ENCODE measurements around the gene NCKAP5. TPM values are rescaled to one million over a fixed set of nuclear protein-coding genes. Genes with fewer than 3 reads are reported as not detected.

Gene NCKAP5
- total RNA-seq, 1 experiment from 2014 or later = not detected

DNA sequence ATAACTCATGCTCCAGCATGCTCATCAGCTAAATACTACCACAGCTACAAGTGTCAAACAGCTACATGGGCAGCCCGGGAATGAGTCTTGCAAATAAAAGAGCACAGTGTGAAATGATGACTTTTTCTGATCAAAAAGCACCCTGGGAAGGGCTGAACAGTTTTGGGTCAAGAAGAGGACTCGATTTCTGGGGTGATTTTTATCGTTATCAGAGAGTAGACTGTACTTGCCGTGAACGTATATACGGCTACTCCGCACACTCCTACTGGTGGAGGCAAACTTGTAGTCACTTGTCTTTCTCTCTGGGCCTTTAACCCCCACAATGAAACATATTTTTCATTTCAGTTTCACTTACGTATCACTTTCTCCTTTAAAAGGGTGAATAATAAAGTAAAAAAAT is 54.4 kb downstream of the NCKAP5 start:
- no peaks in the 10 kb centered on the region for H4K20me1 ChIP-seq (ENCODE audit: insufficient read depth)
- H3K36me3 ChIP-seq (ENCODE audit: low read depth) = no peaks in the 10 kb centered on the region
- no peaks in the 10 kb centered on the region for H3K9me3 ChIP-seq (ENCODE audit: insufficient read depth, low read depth)
- DNase-seq = no peak
- H3F3A ChIP-seq (ENCODE audit: insufficient read depth, low read depth) = no peaks in the 10 kb centered on the region
- H2AFZ ChIP-seq = no peak overlapping the region
- no peak for TF ChIP-seq EZH2 (IDR thresholded peaks at IDR 0.05; ENCODE audit: low read depth)
- TF ChIP-seq, protein P1, sequence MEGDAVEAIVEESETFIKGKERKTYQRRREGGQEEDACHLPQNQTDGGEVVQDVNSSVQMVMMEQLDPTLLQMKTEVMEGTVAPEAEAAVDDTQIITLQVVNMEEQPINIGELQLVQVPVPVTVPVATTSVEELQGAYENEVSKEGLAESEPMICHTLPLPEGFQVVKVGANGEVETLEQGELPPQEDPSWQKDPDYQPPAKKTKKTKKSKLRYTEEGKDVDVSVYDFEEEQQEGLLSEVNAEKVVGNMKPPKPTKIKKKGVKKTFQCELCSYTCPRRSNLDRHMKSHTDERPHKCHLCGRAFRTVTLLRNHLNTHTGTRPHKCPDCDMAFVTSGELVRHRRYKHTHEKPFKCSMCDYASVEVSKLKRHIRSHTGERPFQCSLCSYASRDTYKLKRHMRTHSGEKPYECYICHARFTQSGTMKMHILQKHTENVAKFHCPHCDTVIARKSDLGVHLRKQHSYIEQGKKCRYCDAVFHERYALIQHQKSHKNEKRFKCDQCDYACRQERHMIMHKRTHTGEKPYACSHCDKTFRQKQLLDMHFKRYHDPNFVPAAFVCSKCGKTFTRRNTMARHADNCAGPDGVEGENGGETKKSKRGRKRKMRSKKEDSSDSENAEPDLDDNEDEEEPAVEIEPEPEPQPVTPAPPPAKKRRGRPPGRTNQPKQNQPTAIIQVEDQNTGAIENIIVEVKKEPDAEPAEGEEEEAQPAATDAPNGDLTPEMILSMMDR (conservative IDR thresholded peaks at IDR 0.05) = no peak
- H3K9me2 ChIP-seq (ENCODE audit: insufficient read depth) = no peaks in the 10 kb centered on the region; the same call in 1 of the 2 replicates
- no peaks in the 10 kb centered on the region for H3K79me2 ChIP-seq (ENCODE audit: low read depth)
- peaks cover 16% of the 10 kb centered on the region; the same call in 1 of the 2 replicates for H3K27me3 ChIP-seq (ENCODE audit: insufficient read depth, low read depth)
- ChIA-PET CTCF (no interaction called here), POLR2A (ENCODE audit: unreplicated experiment) (no interaction called here)
- H3K27ac ChIP-seq = no peak overlapping the region
- H3K4me3 ChIP-seq = no peak overlapping the region
- H3K4me1 ChIP-seq (replicated peaks; ENCODE audit: insufficient read depth) = no peaks in the 10 kb centered on the region
- no peak overlapping the region for H3K4me2 ChIP-seq
- intact Hi-C loops (cut with micrococcal nuclease; ENCODE audit: unreplicated experiment) = no loop called here
- BruUV-seq (replicated peaks) = no TSS peak

DNA sequence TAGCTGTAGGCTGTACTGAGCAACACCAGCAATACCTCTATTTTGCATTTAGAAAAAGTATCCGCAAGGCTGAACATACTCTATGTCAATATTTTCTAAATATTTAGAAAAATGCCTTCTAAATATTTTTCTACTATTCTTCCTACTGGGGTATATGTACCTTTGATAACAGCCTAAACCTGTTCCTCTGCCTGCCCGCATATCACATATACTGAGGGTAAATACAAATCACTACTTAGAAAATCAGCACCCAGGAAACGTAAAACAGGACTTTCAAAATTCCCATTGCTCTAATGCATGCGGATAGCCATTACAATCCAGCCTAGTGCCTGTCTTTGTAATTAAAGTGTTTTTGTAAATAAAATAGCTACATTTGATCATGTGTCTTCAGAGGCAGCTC is 56.1 kb downstream of the NCKAP5 start:
- Histone ChIP-seq H3K36me3 (ENCODE audit: low read depth) (no peaks in the 10 kb centered on the region), H3K9me3 (ENCODE audit: insufficient read depth, low read depth) (no peaks in the 10 kb centered on the region; the same call in 1 of the 2 replicates), H3K27me3 (ENCODE audit: insufficient read depth, low read depth) (peaks cover 10% of the 10 kb centered on the region; the same call in 1 of the 2 replicates), H3K4me3 (no peak overlapping the region), H3K4me2 (no peak overlapping the region), H2AFZ (no peak overlapping the region), H3K4me1 (replicated peaks; ENCODE audit: insufficient read depth) (no peaks in the 10 kb centered on the region), H3K79me2 (ENCODE audit: low read depth) (no peaks in the 10 kb centered on the region), H3F3A (ENCODE audit: insufficient read depth, low read depth) (no peaks in the 10 kb centered on the region), H3K9me2 (ENCODE audit: insufficient read depth) (no peaks in the 10 kb centered on the region), H4K20me1 (ENCODE audit: insufficient read depth) (no peaks in the 10 kb centered on the region), H3K27ac (no peak overlapping the region)
- POLR2A ChIA-PET (ENCODE audit: unreplicated experiment) = no interaction called here
- DNase-seq = no peak
- intact Hi-C loops (cut with micrococcal nuclease; ENCODE audit: unreplicated experiment) = no loop called here
- TF ChIP-seq EZH2 (IDR thresholded peaks at IDR 0.05; ENCODE audit: low read depth) = no peak
- TF ChIP-seq, protein P1 (conservative IDR thresholded peaks at IDR 0.05) = no peak
- CTCF ChIA-PET = no interaction called here
- no TSS peak for BruUV-seq (replicated peaks)

DNA sequence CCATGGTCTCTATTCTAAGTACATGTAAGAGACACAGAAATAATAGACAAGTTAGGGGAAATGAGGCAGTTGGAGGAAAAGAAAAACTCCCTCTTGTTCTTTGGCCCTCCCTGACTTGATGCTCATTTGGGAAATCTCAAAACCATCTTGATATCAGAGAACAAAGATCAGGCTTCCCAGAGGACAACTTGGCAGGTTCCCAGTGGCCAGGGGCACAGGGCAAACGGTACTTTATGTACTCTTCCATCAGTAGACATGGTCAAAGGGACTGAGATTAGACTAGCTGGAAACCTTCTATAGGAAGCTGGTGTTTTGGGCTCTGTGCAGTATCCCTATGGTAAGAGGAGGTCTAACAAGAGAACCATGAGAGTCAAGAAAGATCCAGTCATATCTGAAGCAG is 56.6 kb downstream of the NCKAP5 start:
- Histone ChIP-seq H3K4me1 (replicated peaks; ENCODE audit: insufficient read depth) (no peaks in the 10 kb centered on the region), H3K79me2 (ENCODE audit: low read depth) (no peaks in the 10 kb centered on the region), H2AFZ (no peak overlapping the region), H3K27me3 (ENCODE audit: insufficient read depth, low read depth) (peaks cover 6% of the 10 kb centered on the region; the same call in 1 of the 2 replicates), H3K4me2 (no peak overlapping the region), H3K36me3 (ENCODE audit: low read depth) (no peaks in the 10 kb centered on the region), H3F3A (ENCODE audit: insufficient read depth, low read depth) (no peaks in the 10 kb centered on the region), H3K9me2 (ENCODE audit: insufficient read depth) (no peaks in the 10 kb centered on the region), H4K20me1 (ENCODE audit: insufficient read depth) (no peaks in the 10 kb centered on the region), H3K4me3 (no peak overlapping the region), H3K27ac (no peak overlapping the region), H3K9me3 (ENCODE audit: insufficient read depth, low read depth) (no peaks in the 10 kb centered on the region; the same call in 1 of the 2 replicates)
- CTCF ChIA-PET = no interaction called here
- BruUV-seq (replicated peaks) = no TSS peak
- no peak for DNase-seq
- TF ChIP-seq, protein P1 (conservative IDR thresholded peaks at IDR 0.05) = no peak
- TF ChIP-seq EZH2 (IDR thresholded peaks at IDR 0.05; ENCODE audit: low read depth) = no peak
- intact Hi-C loops (cut with micrococcal nuclease; ENCODE audit: unreplicated experiment) = no loop called here
- POLR2A ChIA-PET (ENCODE audit: unreplicated experiment) = no interaction called here
